HG02798 (cell line): ENCODE measurements around the gene CCDC66.
A peak's percentile ranks its signal among the peaks of the same experiment; 100 is the strongest.
"Not testable (repeated sequence)": the region's sequence is repeated elsewhere in the genome, so short reads cannot be mapped to it uniquely, and the experiment has no call there.

ENCODE experiments used
- ATAC-seq: cut with Tn5 transposase; IDR thresholded peaks from one replicate; pipeline ENCODE4 v1.9.1; 2021; ENCODE audit warnings: mild to moderate bottlenecking; ENCODE audit not compliant: unreplicated experiment, poor library complexity

Gene CCDC66

GRCh38 chr3:56556908-56557830 is at the start of gene CCDC66:
CCDC66 (plus strand) TSS chr3:56557175; CDS start chr3:56557243, 68 bp downstream.
- ATAC-seq = peak; percentile 100

GRCh38 chr3:56519641-56520040 is 37.3 kb upstream of the CCDC66 start:
- ATAC-seq = no peak

GRCh38 chr3:56522374-56522773 is 34.6 kb upstream of the CCDC66 start:
- ATAC-seq = no peak

GRCh38 chr3:56525291-56525690 is 31.7 kb upstream of the CCDC66 start:
- no peak for ATAC-seq

GRCh38 chr3:56536735-56537134 is 20.2 kb upstream of the CCDC66 start:
- ATAC-seq = no peak

GRCh38 chr3:56547486-56547885 is 9.5 kb upstream of the CCDC66 start:
- no peak for ATAC-seq

GRCh38 chr3:56557831-56558170 is 826 bp downstream of the CCDC66 start:
- ATAC-seq = no peak

GRCh38 chr3:56573501-56573900 is 16.5 kb downstream of the CCDC66 start:
- no peak for ATAC-seq

- not testable (repeated sequence) for ATAC-seq
Measured at GRCh38 chr3:56581941-56582340, 25.0 kb downstream of the CCDC66 start.

- ATAC-seq = not testable (repeated sequence)
Measured at GRCh38 chr3:56584275-56584674, 27.3 kb downstream of the CCDC66 start.

GRCh38 chr3:56590814-56591213 is 33.8 kb downstream of the CCDC66 start:
- ATAC-seq = no peak

- ATAC-seq = no peak
Measured at GRCh38 chr3:56591262-56591661, 34.3 kb downstream of the CCDC66 start.

- no peak for ATAC-seq
Measured at GRCh38 chr3:56593455-56594158, 36.6 kb downstream of the CCDC66 start.

- ATAC-seq = no peak
Measured at GRCh38 chr3:56595975-56596840, 39.2 kb downstream of the CCDC66 start.

GRCh38 chr3:56608479-56608878 is 51.5 kb downstream of the CCDC66 start:
- ATAC-seq = not testable (repeated sequence)

GRCh38 chr3:56610669-56611335 is 53.8 kb downstream of the CCDC66 start:
- no peak for ATAC-seq

- ATAC-seq = no peak
Measured at GRCh38 chr3:56611364-56611763, 54.4 kb downstream of the CCDC66 start.

- no peak for ATAC-seq
Measured at GRCh38 chr3:56612146-56612545, 55.2 kb downstream of the CCDC66 start.

GRCh38 chr3:56613016-56613415 is 56.0 kb downstream of the CCDC66 start:
- no peak for ATAC-seq

GRCh38 chr3:56616478-56617006 is 59.6 kb downstream of the CCDC66 start:
- ATAC-seq = no peak
